ENCODE data around the gene ABCB9.

Gene ABCB9

GRCh38 chr12:122994781-122995502 lies 28.7 kb upstream of the ABCB9 start:
- no peak for DNase-seq

DNA sequence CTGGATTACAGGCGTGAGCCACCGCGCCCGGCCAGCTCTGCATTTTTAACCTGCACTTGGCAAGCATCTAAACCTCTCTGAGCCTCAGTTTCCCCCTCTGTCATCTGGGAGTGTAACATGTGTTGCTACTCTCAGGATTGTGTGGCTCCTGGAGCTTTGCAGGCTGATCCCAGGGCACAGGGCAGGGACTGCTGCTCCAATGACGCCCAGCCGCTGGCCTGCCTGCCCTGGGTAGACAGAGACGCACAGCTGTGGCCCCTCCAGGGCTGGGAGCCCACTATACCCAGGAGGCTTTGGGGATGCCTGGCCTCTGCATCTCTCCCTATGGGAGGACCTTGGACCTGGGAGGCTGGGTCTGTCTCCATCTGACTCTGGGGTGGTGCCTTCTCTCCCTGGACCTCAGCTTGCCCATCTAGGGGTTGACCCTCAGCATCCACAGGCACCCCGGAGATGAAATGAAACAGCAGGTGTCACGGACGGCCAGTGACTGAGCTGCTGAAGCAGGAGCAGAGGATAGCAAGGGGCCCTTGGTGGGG lies 27.9 kb upstream of the ABCB9 start:
- no peak for DNase-seq

- DNase-seq, result no peak
Measured at GRCh38 chr12:122992386-122992785, 26.1 kb upstream of the ABCB9 start.

GRCh38 chr12:122991623-122992275 lies 25.5 kb upstream of the ABCB9 start:
- DNase-seq, result no peak

DNA sequence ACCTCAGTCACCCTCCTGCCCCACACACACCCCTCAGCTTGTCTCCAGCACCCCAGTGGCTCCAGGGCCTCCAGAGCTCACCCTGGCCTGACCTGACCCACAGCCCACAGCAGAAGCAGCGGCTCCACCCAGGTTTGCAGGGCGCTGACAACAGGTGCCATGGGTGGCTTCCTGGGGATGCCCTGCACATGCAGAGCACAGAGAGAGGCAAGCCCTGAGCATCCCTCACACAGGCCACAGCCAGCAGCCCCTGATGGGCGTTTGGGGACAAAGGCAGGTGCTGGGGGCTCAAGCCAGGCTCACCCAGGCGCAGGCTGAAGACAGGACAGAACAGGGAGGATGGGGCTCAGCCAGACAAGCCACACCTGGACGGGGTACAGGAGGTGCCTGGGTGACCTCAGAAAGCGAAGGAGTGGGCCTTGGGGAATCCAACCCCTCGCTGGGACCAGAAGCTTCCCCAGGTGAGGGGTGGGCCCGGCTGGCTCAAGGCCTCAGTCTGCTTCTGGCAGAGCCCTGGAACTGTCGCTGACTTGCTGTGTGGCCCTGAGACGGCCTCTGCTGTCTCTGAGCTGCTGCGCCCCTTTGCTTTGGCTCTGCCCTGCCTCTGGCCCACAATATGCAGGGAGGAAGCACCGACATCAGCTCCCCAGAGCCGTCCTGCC lies 24.8 kb upstream of the ABCB9 start:
- DNase-seq, result no peak

DNA sequence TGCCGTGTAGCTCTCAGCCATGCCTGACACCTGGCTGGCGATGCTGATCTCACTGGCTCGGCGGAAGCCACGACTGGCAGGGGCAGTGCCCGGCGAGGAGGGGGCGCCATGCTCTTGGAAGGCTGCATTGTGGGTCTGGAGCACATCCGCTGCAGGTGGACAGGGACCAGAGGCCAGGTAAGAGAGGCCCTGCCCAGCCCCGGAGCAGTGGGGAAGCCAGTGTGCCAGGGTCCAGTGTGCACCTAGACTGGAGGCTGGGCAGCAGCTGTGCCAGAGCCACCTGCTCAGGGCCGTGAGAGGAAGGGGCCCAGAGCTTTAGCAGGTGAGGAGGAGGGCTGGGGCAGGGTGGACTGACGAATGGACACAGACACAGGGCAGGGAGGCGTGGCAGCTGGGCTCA lies 24.3 kb upstream of the ABCB9 start:
- no peak for DNase-seq

- DNase-seq, result no peak
Measured at GRCh38 chr12:122989874-122990419, 23.7 kb upstream of the ABCB9 start.

DNA sequence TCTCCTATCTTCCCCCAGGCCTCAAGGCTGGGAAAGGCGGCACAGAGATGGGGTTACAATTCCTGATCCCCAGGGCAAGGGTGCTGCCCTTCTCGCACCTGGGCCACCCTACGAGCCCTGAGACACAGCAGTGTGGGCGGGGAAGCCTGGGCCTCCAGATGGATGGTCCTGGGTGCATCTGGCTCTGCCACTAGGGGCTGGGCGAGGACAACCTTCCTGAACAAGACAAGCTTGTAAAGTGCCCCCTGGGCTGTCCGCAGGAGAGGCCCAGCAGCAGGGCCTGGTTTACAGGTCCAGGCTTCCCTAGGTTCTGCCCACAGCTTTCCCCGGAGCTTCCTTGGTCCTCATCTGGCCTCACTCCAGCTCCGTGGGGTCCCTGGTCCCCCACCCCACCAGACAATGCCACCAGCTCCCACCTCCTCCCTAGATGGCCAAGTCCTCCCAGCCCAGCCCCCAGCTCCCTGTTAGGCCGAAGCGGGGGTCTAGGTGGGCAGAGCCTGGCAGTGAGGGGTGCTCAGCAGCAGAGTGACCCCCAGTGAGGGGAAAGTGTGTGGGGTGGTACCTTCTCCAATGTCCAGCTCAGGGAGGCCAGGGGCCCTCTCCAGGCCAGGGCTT lies 23.1 kb upstream of the ABCB9 start:
- DNase-seq, result no peak

GRCh38 chr12:122988612-122989212 lies 22.4 kb upstream of the ABCB9 start:
- no peak for DNase-seq

DNA sequence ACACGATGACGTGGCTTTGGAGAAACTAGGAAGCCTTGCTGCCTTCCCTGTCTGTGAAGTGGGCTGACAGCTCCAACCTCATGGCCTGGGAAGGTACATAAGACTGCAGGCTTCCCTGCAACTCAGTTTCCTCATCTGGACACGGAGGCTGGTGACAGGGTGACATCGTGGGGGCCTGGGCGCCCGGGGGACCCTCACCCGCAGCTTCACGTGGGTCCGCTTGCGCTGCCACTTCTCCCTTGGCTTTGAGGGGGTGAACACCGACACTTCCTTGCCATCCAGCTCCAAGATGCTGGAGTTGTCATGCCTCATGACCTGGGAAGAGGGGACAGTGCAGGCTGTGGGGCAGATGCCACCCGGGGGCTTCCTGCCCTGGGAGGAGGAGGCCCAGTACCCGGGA lies 21.8 kb upstream of the ABCB9 start:
- no peak for DNase-seq

- DNase-seq, result no peak
Measured at GRCh38 chr12:122987086-122987951, 21.1 kb upstream of the ABCB9 start.

GRCh38 chr12:122986258-122986871 lies 20.1 kb upstream of the ABCB9 start:
- no peak for DNase-seq

DNA sequence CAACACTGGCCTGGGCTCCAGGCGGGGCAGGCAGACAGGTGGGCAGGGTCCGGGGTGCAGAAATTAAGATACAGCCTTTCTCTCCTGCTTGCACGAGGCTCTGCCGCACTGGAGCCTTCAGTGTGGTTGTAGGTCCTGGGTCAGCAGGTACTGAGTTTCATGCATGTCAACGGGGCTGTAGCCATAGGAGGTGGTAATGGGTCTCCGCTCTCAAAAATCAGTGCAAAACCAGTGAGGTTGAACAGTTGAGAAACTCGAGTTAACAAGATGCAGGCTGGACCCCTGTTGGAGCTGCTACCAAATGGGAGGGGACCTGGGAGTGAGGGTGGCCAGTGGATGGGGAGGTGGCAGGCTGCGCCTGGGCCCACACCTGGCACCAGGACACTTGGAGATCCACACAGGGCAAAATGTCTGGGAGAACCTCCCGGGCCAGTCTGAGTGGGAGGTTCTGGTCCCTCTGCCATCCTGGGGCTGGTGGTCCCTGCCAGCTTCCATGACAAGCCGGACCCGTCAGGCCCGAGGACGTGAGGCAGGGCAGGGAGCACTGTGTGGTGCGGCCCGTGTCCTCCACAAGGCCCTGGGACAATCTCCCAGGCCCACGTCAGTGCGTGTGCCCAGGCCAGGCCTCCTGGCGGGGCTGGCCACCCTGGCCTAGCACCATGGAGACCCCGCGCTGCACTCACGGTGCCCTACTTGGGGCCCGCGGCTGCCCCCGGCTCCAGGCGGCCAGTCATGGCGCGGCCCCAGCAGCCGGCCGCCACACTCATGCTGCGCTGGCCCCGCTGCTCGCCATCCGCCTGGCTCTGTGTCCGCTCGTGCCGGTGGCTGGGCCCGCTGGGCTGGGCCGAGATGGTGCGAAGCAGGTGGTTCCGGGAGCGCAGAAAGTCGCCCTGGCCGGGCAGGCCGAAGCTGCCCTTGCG lies 19.3 kb upstream of the ABCB9 start:
- DNase-seq, result no peak

DNA sequence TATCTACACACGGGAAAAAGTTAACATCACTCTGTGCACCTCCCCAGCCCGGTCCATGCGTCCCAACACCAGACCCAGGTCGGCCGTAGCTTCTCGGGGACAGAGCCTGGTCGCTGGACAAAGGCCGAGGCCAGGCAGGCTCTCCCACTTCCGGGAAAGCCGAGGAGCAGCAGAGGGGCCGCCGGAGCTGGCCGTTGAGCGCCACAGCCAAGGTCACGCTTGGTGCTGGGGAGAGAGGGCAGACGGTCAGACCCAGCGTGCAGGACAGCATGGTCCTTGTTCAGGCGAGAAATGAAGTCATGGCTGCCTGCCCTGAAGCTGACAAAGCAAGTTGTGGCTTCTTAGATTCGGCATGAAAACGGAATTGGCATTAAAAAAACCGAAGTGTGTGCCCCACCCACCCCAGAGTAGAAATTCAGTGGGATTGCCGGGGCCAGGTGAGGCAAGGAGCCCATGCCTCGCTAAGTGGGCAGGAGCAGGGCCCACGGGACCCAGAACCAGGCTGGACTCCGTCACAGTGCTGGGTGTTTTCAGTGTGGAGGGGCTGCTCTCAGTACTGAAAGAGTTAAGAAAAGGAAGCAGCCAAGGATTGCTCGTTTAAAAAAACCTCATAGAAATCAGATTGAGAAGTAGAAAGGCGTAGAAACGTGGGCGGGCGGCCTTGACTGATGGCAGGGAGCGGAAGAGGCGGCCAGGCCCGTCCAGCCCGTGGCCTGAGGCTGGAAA lies 18.5 kb upstream of the ABCB9 start:
- DNase-seq, result no peak

GRCh38 chr12:122983789-122984515 lies 17.7 kb upstream of the ABCB9 start:
- DNase-seq, result no peak

- DNase-seq, result no peak
Measured at GRCh38 chr12:122982963-122983788, 16.9 kb upstream of the ABCB9 start.

- DNase-seq, result no peak
Measured at GRCh38 chr12:122982477-122982815, 16.2 kb upstream of the ABCB9 start.
